ENCODE data around the gene R3HDML.

DNA sequence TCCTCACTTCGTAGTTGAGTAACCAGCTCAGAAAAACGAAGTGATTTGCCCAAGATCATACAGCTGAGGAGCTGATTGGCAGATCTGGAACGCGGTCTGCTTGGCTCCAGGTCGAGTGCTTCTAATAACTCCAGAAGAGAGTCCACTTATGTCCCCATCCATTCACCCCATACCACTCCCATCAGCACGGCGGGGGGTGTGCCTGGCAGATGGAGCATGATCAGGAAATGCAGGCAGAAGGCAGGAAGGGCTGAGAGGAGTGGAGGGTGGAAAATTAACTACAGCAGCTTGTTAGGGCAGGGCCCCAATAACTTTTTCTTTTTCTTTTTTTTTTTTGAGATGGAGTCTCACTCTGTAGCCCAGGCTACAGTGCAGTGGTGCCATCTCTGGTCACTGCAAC, 40.8 kb upstream of the R3HDML start:
- TF ChIP-seq ZFX (CRISPR knock-in tag; IDR thresholded peaks at IDR 0.05; ENCODE audit: low read depth) (no peak), YY1 (IDR thresholded peaks at IDR 0.05; ENCODE audit: insufficient read depth, insufficient replicate concordance, low read depth, low read length) (no peak), ISL2 (CRISPR knock-in tag; IDR thresholded peaks at IDR 0.05) (no peak)
- TF ChIP-seq, protein P1, sequence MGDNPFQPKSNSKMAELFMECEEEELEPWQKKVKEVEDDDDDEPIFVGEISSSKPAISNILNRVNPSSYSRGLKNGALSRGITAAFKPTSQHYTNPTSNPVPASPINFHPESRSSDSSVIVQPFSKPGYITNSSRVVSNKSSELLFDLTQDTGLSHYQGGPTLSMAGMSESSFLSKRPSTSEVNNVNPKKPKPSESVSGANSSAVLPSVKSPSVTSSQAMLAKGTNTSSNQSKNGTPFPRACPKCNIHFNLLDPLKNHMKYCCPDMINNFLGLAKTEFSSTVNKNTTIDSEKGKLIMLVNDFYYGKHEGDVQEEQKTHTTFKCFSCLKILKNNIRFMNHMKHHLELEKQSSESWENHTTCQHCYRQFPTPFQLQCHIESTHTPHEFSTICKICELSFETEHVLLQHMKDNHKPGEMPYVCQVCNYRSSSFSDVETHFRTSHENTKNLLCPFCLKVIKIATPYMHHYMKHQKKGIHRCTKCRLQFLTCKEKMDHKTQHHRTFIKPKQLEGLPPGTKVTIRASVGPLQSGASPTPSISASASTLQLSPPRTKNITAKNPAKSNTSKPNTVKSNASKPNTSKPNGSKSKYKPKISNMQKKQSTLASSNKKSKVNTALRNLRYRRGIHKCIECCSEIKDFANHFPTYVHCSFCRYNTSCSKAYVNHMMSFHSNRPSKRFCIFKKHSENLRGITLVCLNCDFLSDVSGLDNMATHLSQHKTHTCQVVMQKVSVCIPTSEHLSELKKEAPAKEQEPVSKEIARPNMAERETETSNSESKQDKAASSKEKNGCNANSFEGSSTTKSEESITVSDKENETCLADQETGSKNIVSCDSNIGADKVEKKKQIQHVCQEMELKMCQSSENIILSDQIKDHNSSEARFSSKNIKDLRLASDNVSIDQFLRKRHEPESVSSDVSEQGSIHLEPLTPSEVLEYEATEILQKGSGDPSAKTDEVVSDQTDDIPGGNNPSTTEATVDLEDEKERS (CRISPR knock-in tag; IDR thresholded peaks at IDR 0.05), result no peak
- TF ChIP-seq, protein P2, sequence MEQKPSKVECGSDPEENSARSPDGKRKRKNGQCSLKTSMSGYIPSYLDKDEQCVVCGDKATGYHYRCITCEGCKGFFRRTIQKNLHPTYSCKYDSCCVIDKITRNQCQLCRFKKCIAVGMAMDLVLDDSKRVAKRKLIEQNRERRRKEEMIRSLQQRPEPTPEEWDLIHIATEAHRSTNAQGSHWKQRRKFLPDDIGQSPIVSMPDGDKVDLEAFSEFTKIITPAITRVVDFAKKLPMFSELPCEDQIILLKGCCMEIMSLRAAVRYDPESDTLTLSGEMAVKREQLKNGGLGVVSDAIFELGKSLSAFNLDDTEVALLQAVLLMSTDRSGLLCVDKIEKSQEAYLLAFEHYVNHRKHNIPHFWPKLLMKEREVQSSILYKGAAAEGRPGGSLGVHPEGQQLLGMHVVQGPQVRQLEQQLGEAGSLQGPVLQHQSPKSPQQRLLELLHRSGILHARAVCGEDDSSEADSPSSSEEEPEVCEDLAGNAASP (CRISPR knock-in tag; IDR thresholded peaks at IDR 0.05; ENCODE audit: borderline replicate concordance), result no peak
- TF ChIP-seq, protein P3, sequence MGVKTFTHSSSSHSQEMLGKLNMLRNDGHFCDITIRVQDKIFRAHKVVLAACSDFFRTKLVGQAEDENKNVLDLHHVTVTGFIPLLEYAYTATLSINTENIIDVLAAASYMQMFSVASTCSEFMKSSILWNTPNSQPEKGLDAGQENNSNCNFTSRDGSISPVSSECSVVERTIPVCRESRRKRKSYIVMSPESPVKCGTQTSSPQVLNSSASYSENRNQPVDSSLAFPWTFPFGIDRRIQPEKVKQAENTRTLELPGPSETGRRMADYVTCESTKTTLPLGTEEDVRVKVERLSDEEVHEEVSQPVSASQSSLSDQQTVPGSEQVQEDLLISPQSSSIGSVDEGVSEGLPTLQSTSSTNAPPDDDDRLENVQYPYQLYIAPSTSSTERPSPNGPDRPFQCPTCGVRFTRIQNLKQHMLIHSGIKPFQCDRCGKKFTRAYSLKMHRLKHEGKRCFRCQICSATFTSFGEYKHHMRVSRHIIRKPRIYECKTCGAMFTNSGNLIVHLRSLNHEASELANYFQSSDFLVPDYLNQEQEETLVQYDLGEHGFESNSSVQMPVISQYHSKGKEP (CRISPR knock-in tag; IDR thresholded peaks at IDR 0.05), result no peak
- TF ChIP-seq, protein P4, sequence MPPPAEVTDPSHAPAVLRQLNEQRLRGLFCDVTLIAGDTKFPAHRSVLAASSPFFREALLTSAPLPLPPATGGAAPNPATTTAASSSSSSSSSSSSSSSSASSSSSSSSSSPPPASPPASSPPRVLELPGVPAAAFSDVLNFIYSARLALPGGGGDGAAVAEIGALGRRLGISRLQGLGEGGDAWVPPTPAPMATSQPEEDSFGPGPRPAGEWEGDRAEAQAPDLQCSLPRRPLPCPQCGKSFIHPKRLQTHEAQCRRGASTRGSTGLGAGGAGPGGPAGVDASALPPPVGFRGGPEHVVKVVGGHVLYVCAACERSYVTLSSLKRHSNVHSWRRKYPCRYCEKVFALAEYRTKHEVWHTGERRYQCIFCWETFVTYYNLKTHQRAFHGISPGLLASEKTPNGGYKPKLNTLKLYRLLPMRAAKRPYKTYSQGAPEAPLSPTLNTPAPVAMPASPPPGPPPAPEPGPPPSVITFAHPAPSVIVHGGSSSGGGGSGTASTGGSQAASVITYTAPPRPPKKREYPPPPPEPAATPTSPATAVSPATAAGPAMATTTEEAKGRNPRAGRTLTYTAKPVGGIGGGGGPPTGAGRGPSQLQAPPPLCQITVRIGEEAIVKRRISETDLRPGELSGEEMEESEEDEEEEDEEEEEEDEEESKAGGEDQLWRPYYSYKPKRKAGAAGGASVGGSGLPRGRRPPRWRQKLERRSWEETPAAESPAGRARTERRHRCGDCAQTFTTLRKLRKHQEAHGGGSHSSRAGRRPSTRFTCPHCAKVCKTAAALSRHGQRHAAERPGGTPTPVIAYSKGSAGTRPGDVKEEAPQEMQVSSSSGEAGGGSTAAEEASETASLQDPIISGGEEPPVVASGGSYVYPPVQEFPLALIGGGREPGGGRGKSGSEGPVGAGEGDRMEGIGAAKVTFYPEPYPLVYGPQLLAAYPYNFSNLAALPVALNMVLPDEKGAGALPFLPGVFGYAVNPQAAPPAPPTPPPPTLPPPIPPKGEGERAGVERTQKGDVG (CRISPR knock-in tag; IDR thresholded peaks at IDR 0.05; ENCODE audit: borderline replicate concordance), result no peak

Measured in HepG2 (cell line).